ENCODE measurements around the gene FNDC11. TPM values are rescaled to one million over a fixed set of nuclear protein-coding genes. Genes with fewer than 3 reads are reported as not detected.

FNDC11 gene
- total and polyA plus RNA-seq, 2 of the 13 experiments (the other 11 are each of a cell fraction or from before 2014, with no cell fraction given): 0.07 TPM; not detected in 1

DNA sequence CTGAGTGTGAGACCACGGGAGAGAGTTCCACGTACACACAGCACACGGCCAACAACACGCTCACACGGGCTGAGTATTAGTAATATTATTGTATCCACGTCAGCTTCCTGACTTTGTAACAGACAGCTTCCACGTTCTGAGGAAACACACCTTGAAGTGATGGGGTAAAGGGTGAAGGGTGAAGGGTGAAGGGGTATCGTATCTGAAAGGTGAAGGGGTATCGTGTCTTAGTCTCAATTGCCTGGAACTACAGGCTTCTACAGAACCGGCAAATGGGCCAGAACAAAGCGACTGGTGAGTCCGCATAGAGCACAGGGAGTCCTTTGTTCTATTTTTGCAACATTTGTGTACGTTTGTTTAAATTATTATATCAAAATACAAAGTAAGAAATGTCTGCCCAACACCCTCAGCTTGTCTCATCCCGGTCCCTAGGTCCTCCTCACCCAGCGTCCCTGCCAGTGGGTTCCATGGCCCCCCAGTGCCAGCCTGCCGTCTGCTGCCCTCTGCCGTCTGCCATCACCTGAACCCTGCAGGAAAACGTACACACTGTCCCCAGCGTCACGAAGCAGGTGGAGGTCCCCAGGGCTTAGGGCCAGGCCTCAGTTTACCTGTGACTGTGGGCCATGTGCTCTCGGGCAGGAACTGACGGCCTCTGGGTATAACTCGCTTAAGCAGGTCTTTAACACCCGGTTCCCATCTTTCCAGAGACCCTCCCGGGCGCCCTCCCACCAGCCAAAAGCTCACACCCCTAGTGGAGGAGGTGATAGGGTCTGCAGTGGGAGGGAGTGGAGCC is 24.5 kb downstream of the FNDC11 start (continued):
- TF ChIP-seq ZNF460 (CRISPR knock-in tag; IDR thresholded peaks at IDR 0.05; ENCODE audit: borderline replicate concordance) (no peak), SAP130 (CRISPR knock-in tag; IDR thresholded peaks at IDR 0.05; ENCODE audit: low read depth) (peak; percentile 31; the same call in 1 of the 2 replicates), NONO (IDR thresholded peaks at IDR 0.05) (no peak), NONO (CRISPR knock-in tag; conservative IDR thresholded peaks at IDR 0.05) (0 out of 2 replicates have a peak, but pooled peaks have one; percentile 14), FOXK1 (CRISPR knock-in tag; IDR thresholded peaks at IDR 0.05; ENCODE audit: borderline replicate concordance, low read depth) (peak; percentile 29; the same call in 1 of the 2 replicates), ZFP62 (CRISPR knock-in tag; IDR thresholded peaks at IDR 0.05) (no peak), SOX13 (IDR thresholded peaks at IDR 0.05) (no peak), SOX13 (CRISPR knock-in tag; conservative IDR thresholded peaks at IDR 0.05 in 1 of 2, IDR thresholded peaks at IDR 0.05 in 1 of 2) (no peak), FUBP1 (CRISPR knock-in tag; IDR thresholded peaks at IDR 0.05; ENCODE audit: borderline replicate concordance) (peak; percentile 72; the same call in 1 of the 2 replicates), TEAD3 (CRISPR knock-in tag; optimal IDR thresholded peaks at IDR 0.05; ENCODE audit: borderline replicate concordance) (peak; percentile 23), ZNF235 (CRISPR knock-in tag; IDR thresholded peaks at IDR 0.05; ENCODE audit: borderline replicate concordance) (no peak), ZBTB7B (CRISPR knock-in tag; IDR thresholded peaks at IDR 0.05) (peak; percentile 66; the same call in 1 of the 2 replicates)
- TF ChIP-seq, protein P1, sequence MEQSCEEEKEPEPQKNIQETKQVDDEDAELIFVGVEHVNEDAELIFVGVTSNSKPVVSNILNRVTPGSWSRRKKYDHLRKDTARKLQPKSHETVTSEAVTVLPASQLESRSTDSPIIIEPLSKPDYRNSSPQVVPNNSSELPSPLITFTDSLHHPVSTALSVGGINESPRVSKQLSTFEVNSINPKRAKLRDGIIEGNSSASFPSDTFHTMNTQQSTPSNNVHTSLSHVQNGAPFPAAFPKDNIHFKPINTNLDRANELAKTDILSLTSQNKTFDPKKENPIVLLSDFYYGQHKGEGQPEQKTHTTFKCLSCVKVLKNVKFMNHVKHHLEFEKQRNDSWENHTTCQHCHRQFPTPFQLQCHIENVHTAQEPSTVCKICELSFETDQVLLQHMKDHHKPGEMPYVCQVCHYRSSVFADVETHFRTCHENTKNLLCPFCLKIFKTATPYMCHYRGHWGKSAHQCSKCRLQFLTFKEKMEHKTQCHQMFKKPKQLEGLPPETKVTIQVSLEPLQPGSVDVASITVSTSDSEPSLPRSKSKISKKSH (CRISPR knock-in tag; IDR thresholded peaks at IDR 0.05; ENCODE audit: borderline replicate concordance): peak; percentile 49; the same call in 1 of the 2 replicates
- TF ChIP-seq, protein P2, sequence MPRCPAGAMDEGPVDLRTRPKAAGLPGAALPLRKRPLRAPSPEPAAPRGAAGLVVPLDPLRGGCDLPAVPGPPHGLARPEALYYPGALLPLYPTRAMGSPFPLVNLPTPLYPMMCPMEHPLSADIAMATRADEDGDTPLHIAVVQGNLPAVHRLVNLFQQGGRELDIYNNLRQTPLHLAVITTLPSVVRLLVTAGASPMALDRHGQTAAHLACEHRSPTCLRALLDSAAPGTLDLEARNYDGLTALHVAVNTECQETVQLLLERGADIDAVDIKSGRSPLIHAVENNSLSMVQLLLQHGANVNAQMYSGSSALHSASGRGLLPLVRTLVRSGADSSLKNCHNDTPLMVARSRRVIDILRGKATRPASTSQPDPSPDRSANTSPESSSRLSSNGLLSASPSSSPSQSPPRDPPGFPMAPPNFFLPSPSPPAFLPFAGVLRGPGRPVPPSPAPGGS (CRISPR knock-in tag; IDR thresholded peaks at IDR 0.05): 0 out of 2 replicates have a peak, but pooled peaks have one; percentile 41
- TF ChIP-seq, protein P3, sequence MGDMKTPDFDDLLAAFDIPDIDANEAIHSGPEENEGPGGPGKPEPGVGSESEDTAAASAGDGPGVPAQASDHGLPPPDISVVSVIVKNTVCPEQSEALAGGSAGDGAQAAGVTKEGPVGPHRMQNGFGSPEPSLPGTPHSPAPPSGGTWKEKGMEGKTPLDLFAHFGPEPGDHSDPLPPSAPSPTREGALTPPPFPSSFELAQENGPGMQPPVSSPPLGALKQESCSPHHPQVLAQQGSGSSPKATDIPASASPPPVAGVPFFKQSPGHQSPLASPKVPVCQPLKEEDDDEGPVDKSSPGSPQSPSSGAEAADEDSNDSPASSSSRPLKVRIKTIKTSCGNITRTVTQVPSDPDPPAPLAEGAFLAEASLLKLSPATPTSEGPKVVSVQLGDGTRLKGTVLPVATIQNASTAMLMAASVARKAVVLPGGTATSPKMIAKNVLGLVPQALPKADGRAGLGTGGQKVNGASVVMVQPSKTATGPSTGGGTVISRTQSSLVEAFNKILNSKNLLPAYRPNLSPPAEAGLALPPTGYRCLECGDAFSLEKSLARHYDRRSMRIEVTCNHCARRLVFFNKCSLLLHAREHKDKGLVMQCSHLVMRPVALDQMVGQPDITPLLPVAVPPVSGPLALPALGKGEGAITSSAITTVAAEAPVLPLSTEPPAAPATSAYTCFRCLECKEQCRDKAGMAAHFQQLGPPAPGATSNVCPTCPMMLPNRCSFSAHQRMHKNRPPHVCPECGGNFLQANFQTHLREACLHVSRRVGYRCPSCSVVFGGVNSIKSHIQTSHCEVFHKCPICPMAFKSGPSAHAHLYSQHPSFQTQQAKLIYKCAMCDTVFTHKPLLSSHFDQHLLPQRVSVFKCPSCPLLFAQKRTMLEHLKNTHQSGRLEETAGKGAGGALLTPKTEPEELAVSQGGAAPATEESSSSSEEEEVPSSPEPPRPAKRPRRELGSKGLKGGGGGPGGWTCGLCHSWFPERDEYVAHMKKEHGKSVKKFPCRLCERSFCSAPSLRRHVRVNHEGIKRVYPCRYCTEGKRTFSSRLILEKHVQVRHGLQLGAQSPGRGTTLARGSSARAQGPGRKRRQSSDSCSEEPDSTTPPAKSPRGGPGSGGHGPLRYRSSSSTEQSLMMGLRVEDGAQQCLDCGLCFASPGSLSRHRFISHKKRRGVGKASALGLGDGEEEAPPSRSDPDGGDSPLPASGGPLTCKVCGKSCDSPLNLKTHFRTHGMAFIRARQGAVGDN (CRISPR knock-in tag; IDR thresholded peaks at IDR 0.05): 0 out of 2 replicates have a peak, but pooled peaks have one; percentile 30
- TF ChIP-seq, protein P4, sequence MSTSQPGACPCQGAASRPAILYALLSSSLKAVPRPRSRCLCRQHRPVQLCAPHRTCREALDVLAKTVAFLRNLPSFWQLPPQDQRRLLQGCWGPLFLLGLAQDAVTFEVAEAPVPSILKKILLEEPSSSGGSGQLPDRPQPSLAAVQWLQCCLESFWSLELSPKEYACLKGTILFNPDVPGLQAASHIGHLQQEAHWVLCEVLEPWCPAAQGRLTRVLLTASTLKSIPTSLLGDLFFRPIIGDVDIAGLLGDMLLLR (CRISPR knock-in tag; IDR thresholded peaks at IDR 0.05): no peak

Measured in HepG2 (cell line).